Skeletal muscle cell (primary cell): ENCODE measurements around the gene TRAF3IP1.

Source experiments
- DNase-seq: peaks from one replicate; pipeline ENCODE4 v3.0.0-alpha.2; 2010; ENCODE audit warnings: low read depth
- H3K4me3 ChIP-seq: 2 replicates; pipeline ENCODE4 v1.5.1; 2011; ENCODE audit warnings: low read depth, mild to moderate bottlenecking, control low read depth, low read length, moderate library complexity

The TRAF3IP1 gene

GRCh38 chr2:238286987-238287736, 33.2 kb upstream of the TRAF3IP1 start:
- H3K4me3 ChIP-seq = peak overlapping the region; percentile 77
- DNase-seq = no peak

- H3K4me3 ChIP-seq = peak within 1 kb of the TSS; percentile 77
- DNase-seq = peak; percentile 71
Observed at GRCh38 chr2:238287737-238288649, 32.3 kb upstream of the TRAF3IP1 start, which contains the start of gene PER2. Gene PER2, minus strand, starts transcription at chr2:238288610. Its CDS starts 10,674 bp downstream, at chr2:238277936.

- H3K4me3 ChIP-seq = peak overlapping the region; percentile 77
- DNase-seq = peak; percentile 94
Observed at GRCh38 chr2:238288650-238289573, 31.4 kb upstream of the TRAF3IP1 start.

GRCh38 chr2:238289574-238289973, 30.7 kb upstream of the TRAF3IP1 start:
- DNase-seq = no peak
- peak overlapping the region; percentile 77 for H3K4me3 ChIP-seq

GRCh38 chr2:238290091-238290509, 30.2 kb upstream of the TRAF3IP1 start:
- no peak overlapping the region for H3K4me3 ChIP-seq
- no peak for DNase-seq

GRCh38 chr2:238290715-238291549, 29.4 kb upstream of the TRAF3IP1 start:
- no peak for DNase-seq
- H3K4me3 ChIP-seq = no peak overlapping the region

- DNase-seq = no peak
- H3K4me3 ChIP-seq = no peak overlapping the region
Observed at GRCh38 chr2:238291550-238292281, 28.6 kb upstream of the TRAF3IP1 start.

- DNase-seq = no peak
- no peak overlapping the region for H3K4me3 ChIP-seq
Observed at GRCh38 chr2:238294046-238294392, 26.3 kb upstream of the TRAF3IP1 start.

- DNase-seq = no peak
- H3K4me3 ChIP-seq = no peak overlapping the region
Observed at GRCh38 chr2:238294393-238295143, 25.8 kb upstream of the TRAF3IP1 start.

GRCh38 chr2:238295144-238296112, 24.9 kb upstream of the TRAF3IP1 start:
- no peak for DNase-seq
- no peak overlapping the region for H3K4me3 ChIP-seq

- H3K4me3 ChIP-seq = no peak overlapping the region
- DNase-seq = no peak
Observed at GRCh38 chr2:238296638-238297457, 23.5 kb upstream of the TRAF3IP1 start.

- DNase-seq = no peak
- H3K4me3 ChIP-seq = no peak overlapping the region
Observed at GRCh38 chr2:238299803-238300202, 20.5 kb upstream of the TRAF3IP1 start.

- no peak overlapping the region for H3K4me3 ChIP-seq
- DNase-seq = no peak
Observed at GRCh38 chr2:238302087-238302486, 18.2 kb upstream of the TRAF3IP1 start.

GRCh38 chr2:238302751-238303150, 17.6 kb upstream of the TRAF3IP1 start:
- no peak for DNase-seq
- H3K4me3 ChIP-seq = no peak overlapping the region

- no peak for DNase-seq
Observed at GRCh38 chr2:238304116-238304515, 16.2 kb upstream of the TRAF3IP1 start.

More at GRCh38 chr2:238304116-238304515, 16.2 kb upstream of the TRAF3IP1 start:
- no peak overlapping the region for H3K4me3 ChIP-seq
